Neuronal stem cell (in vitro differentiated cells): ENCODE measurements around the gene MID1.

Source experiments
- DNase-seq: peaks from one replicate; pipeline ENCODE4 v3.0.0-alpha.2; 2013; ENCODE audit warnings: low spot score
- H2AFZ ChIP-seq: one replicate; pipeline ENCODE4 v1.6.1; 2013; ENCODE audit warnings: mild to moderate bottlenecking, low read length, inconsistent platforms
- H2AK5ac ChIP-seq: 2 replicates; pipeline ENCODE4 v1.6.1; 2013; ENCODE audit warnings: low read depth, mild to moderate bottlenecking, inconsistent platforms, low read length, moderate library complexity, mixed read lengths
- H2BK120ac ChIP-seq: 2 replicates; pipeline ENCODE4 v1.6.1; 2013; ENCODE audit warnings: low read depth, mild to moderate bottlenecking, inconsistent platforms, low read length, moderate library complexity, mixed read lengths
- H2BK12ac ChIP-seq: one replicate; pipeline ENCODE4 v1.6.1; 2013; ENCODE audit warnings: low read length, inconsistent platforms
- H2BK15ac ChIP-seq: 2 replicates; pipeline ENCODE4 v1.6.1; 2013; ENCODE audit warnings: mild to moderate bottlenecking, low read length, inconsistent platforms, mixed read lengths
- H2BK5ac ChIP-seq: one replicate; pipeline ENCODE4 v1.6.1; 2013; ENCODE audit warnings: inconsistent platforms, mild to moderate bottlenecking, low read length, moderate library complexity
- H3K14ac ChIP-seq: one replicate; pipeline ENCODE4 v1.6.1; 2013; ENCODE audit warnings: low read length, inconsistent platforms
- H3K18ac ChIP-seq: 2 replicates; pipeline ENCODE4 v1.6.1; 2013; ENCODE audit warnings: low read length, inconsistent platforms
- H3K23ac ChIP-seq: 2 replicates; pipeline ENCODE4 v1.6.1; 2013; ENCODE audit warnings: low read depth, mild to moderate bottlenecking, mixed read lengths, low read length, inconsistent platforms; ENCODE audit not compliant: poor library complexity
- H3K27ac ChIP-seq: replicated peaks from 3 replicates; pipeline ENCODE4 v1.5.1; 2013; ENCODE audit warnings: low read length, inconsistent platforms
- H3K27me3 ChIP-seq, 3 experiments: 2 replicates each; pipeline ENCODE4 v1.6.1; 2013; ENCODE audit warnings: low read length in 3 of 3, mild to moderate bottlenecking in 2 of 3, inconsistent platforms in 1 of 3, low read depth in 1 of 3, mixed read lengths in 1 of 3, moderate library complexity in 1 of 3; ENCODE audit not compliant: control insufficient read depth in 3 of 3, insufficient read depth in 3 of 3
- H3K36me3 ChIP-seq, 2 donors: replicated peaks in 1 of 2; 2 replicates each; pipeline ENCODE4 v1.6.1; 2013; ENCODE audit warnings: low read length in 2 of 2; ENCODE audit not compliant: control insufficient read depth in 2 of 2, insufficient read depth in 2 of 2
- H3K4ac ChIP-seq: 2 replicates; pipeline ENCODE4 v1.6.1; 2013; ENCODE audit warnings: inconsistent platforms, mild to moderate bottlenecking, low read length, moderate library complexity
- H3K4me1 ChIP-seq, 2 donors: 1 replicate in 1 of 2; 2 replicates in 1 of 2; pipeline ENCODE4 v1.6.1; 2013; ENCODE audit warnings: low read length in 2 of 2, low read depth in 1 of 2; ENCODE audit not compliant: control insufficient read depth in 2 of 2, insufficient read depth in 1 of 2
- H3K4me2 ChIP-seq: one replicate; pipeline ENCODE4 v1.6.1; 2013; ENCODE audit warnings: mild to moderate bottlenecking, low read length, inconsistent platforms; ENCODE audit not compliant: insufficient read depth, poor library complexity, severe bottlenecking
- H3K4me3 ChIP-seq, 2 donors: 2 replicates each; pipeline ENCODE4 v1.5.1; 2013; ENCODE audit warnings: low read length in 2 of 2, mild to moderate bottlenecking in 2 of 2, inconsistent platforms in 1 of 2, moderate library complexity in 1 of 2
- H3K79me1 ChIP-seq: one replicate; pipeline ENCODE4 v1.6.1; 2013; ENCODE audit warnings: low read depth, mild to moderate bottlenecking, inconsistent platforms, low read length, moderate library complexity
- H3K9ac ChIP-seq: one replicate; pipeline ENCODE4 v1.6.1; 2013; ENCODE audit warnings: mild to moderate bottlenecking, low read depth, low read length, inconsistent platforms; ENCODE audit not compliant: poor library complexity
- H3K9me3 ChIP-seq, 2 donors: replicated peaks in 1 of 2; 2 replicates each; pipeline versions ENCODE3 to v1.6.1; 2013; ENCODE audit warnings: low read length in 2 of 2, mild to moderate bottlenecking in 2 of 2, inconsistent platforms in 1 of 2, low read depth in 1 of 2, mixed read lengths in 1 of 2, moderate library complexity in 1 of 2; ENCODE audit not compliant: control insufficient read depth in 2 of 2, insufficient read depth in 1 of 2
- H4K8ac ChIP-seq: one replicate; pipeline ENCODE4 v1.6.1; 2013; ENCODE audit warnings: low read depth, mild to moderate bottlenecking, inconsistent platforms, low read length, moderate library complexity
- H4K91ac ChIP-seq: one replicate; pipeline ENCODE4 v1.6.1; 2013; ENCODE audit warnings: low read length, low read depth, mild to moderate bottlenecking, inconsistent platforms; ENCODE audit not compliant: poor library complexity
- WGBS, 2 donors: extraction: QIAGEN DNeasy Blood & Tissue Kit; methylation state at CpG; one replicate each; pipeline ENCODE4 v1.1.7; 2013; ENCODE audit warnings: missing lambda C conversion rate in 2 of 2, mixed read lengths in 1 of 2; ENCODE audit not compliant: insufficient read length in 2 of 2, insufficient replicate concordance in 1 of 2; ENCODE audit errors: extremely low coverage in 2 of 2; 5-methylcytosine and 5-hydroxymethylcytosine counted together

Gene MID1

GRCh38 chrX:10618961-10619360 is 1.4 kb downstream of the MID1 start:
- no CpG with 5 or more reads among the region's 13 CpGs for WGBS, 2 donors
- H3K27ac ChIP-seq: no peak overlapping the region
- no peak for DNase-seq

GRCh38 chrX:10617999-10618351 is 2.4 kb downstream of the MID1 start:
- H3K79me1 ChIP-seq: peaks cover 3% of the 10 kb centered on the region
- H3K4me1 ChIP-seq: peaks cover 9 to 20% of the 10 kb centered on the region in 2 donors
- no peak overlapping the region for H2BK15ac ChIP-seq
- H3K4me2 ChIP-seq: no peak overlapping the region
- no peaks in the 10 kb centered on the region for H3K27me3 ChIP-seq
- WGBS, 2 donors: no CpG with 5 or more reads among the region's 3 CpGs
- H3K36me3 ChIP-seq: peaks cover 0 to 8% of the 10 kb centered on the region in 2 donors
- H2BK5ac ChIP-seq: no peak overlapping the region
- H3K9ac ChIP-seq: no peak overlapping the region
- H2BK12ac ChIP-seq: no peak overlapping the region
- H2AK5ac ChIP-seq: no peak overlapping the region
- DNase-seq: no peak
- no peak overlapping the region for H2AFZ ChIP-seq
- peak overlapping the region in 1 of 2 donors; percentile 61 for H3K4me3 ChIP-seq
- H3K23ac ChIP-seq: no peak overlapping the region
- H3K14ac ChIP-seq: no peak overlapping the region
- no peak overlapping the region for H3K27ac ChIP-seq
- H3K18ac ChIP-seq: no peak overlapping the region
- no peak overlapping the region for H3K4ac ChIP-seq
- H3K9me3 ChIP-seq: no peaks in the 10 kb centered on the region
- no peak overlapping the region for H2BK120ac ChIP-seq
- no peak overlapping the region for H4K91ac ChIP-seq
- no peak overlapping the region for H4K8ac ChIP-seq

More at GRCh38 chrX:10618961-10619360, 1.4 kb downstream of the MID1 start:
- Histone ChIP-seq H3K9ac (peak overlapping the region; percentile 50), H3K9me3 (no peaks in the 10 kb centered on the region), H3K79me1 (peaks cover 3% of the 10 kb centered on the region), H2BK12ac (no peak overlapping the region), H4K8ac (no peak overlapping the region), H3K4ac (no peak overlapping the region), H2AK5ac (no peak overlapping the region), H3K18ac (peak overlapping the region; percentile 76), H2BK5ac (no peak overlapping the region), H3K36me3 (peaks cover 0 to 7% of the 10 kb centered on the region in 2 donors), H3K27me3 (no peaks in the 10 kb centered on the region), H3K4me3 (peak overlapping the region; percentile 61 to 65), H4K91ac (no peak overlapping the region), H2BK120ac (no peak overlapping the region), H3K4me1 (peaks cover 9 to 20% of the 10 kb centered on the region in 2 donors), H2BK15ac (no peak overlapping the region), H3K23ac (no peak overlapping the region), H3K14ac (no peak overlapping the region), H2AFZ (no peak overlapping the region), H3K4me2 (peak overlapping the region; percentile 34)

- peak overlapping the region; percentile 22 for H3K27ac ChIP-seq
- no peaks in the 10 kb centered on the region for H3K27me3 ChIP-seq
- H3K9me3 ChIP-seq: no peaks in the 10 kb centered on the region
- H3K18ac ChIP-seq: no peak overlapping the region
- no peak overlapping the region for H4K91ac ChIP-seq
- H3K9ac ChIP-seq: no peak overlapping the region
- no peak overlapping the region for H2AK5ac ChIP-seq
- H3K4ac ChIP-seq: no peak overlapping the region
- H2BK12ac ChIP-seq: no peak overlapping the region
- no peak for DNase-seq
- peak overlapping the region in 1 of 2 donors; percentile 61 for H3K4me3 ChIP-seq
- no peak overlapping the region for H4K8ac ChIP-seq
- no peak overlapping the region for H2BK15ac ChIP-seq
- H3K36me3 ChIP-seq: peaks cover 0 to 8% of the 10 kb centered on the region in 2 donors
- no peak overlapping the region for H3K14ac ChIP-seq
- no peak overlapping the region for H2AFZ ChIP-seq
- H2BK120ac ChIP-seq: no peak overlapping the region
- no peak overlapping the region for H3K4me2 ChIP-seq
- H3K4me1 ChIP-seq: peaks cover 9 to 20% of the 10 kb centered on the region in 2 donors
- H3K79me1 ChIP-seq: peaks cover 3% of the 10 kb centered on the region
- no peak overlapping the region for H3K23ac ChIP-seq
- no peak overlapping the region for H2BK5ac ChIP-seq
- no CpG with 5 or more reads among the region's 10 CpGs for WGBS, 2 donors
Measured at GRCh38 chrX:10617186-10617998, 3.0 kb downstream of the MID1 start.

GRCh38 chrX:10615931-10616774 is 4.2 kb downstream of the MID1 start:
- Histone ChIP-seq H4K8ac (no peak overlapping the region), H3K14ac (no peak overlapping the region), H3K4me3 (no peak overlapping the region), H3K18ac (no peak overlapping the region), H3K4me2 (no peak overlapping the region), H3K36me3 (peaks cover 0 to 8% of the 10 kb centered on the region in 2 donors), H4K91ac (no peak overlapping the region), H2BK120ac (no peak overlapping the region), H3K23ac (no peak overlapping the region), H2BK15ac (no peak overlapping the region), H2BK12ac (no peak overlapping the region), H3K4ac (no peak overlapping the region), H3K27me3 (no peaks in the 10 kb centered on the region), H3K9me3 (no peaks in the 10 kb centered on the region), H3K79me1 (peaks cover 3% of the 10 kb centered on the region), H2AK5ac (no peak overlapping the region), H3K9ac (no peak overlapping the region), H3K4me1 (peaks cover 9 to 23% of the 10 kb centered on the region in 2 donors), H2AFZ (no peak overlapping the region), H2BK5ac (no peak overlapping the region), H3K27ac (no peak overlapping the region)
- no peak for DNase-seq
- WGBS, 2 donors: no CpG with 5 or more reads among the region's 14 CpGs
